Measurements from ENCODE around the gene ATF5. TPM values are rescaled to one million over a fixed set of nuclear protein-coding genes. Genes with fewer than 3 reads are reported as not detected.

The ATF5 gene
- total and polyA plus RNA-seq, 11 donors, result 3.9 to 33.0 (median 9.5) TPM

DNA sequence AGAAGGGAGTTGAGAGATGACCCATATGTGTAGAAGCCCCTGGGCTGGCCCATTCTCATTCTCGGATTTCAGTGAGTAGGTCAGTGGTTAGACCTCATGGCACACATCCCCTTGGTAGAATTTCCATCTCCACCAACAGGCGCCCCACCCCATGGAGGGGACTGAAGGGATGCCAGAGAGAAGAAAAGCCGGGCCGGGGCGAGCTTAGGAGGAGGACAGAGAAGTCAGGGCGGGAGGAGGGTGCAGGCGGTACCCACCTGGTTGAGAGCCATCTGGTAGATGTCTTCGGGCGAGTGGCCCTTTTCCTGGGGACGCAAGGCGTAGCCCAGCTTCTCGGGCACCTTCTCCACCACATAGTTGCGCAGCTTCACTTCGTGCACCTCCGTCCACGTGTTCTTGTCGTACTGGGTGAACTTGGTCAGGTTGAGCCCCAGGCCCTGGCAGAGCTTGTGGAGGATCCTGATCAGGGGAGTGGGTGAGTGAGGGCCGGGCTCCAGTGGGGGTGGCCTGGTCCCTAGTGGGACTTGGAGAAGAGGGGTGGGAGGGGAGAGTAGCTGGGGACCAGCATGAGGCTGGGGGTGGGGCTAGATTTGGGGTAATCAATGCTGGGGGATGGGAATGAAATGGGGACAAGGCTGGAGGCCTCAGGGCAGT is 34.9 kb upstream of the ATF5 start:
- Histone ChIP-seq H3K27ac (no peak overlapping the region), H3K36me3 (peaks cover 0 to under 1% (median 0%) of the 10 kb centered on the region in 9 donors), H3K4me3 (no peak overlapping the region), H3K4me1 (peaks cover 4 to 35% (median 16%) of the 10 kb centered on the region in 12 donors), H3K9me3 (no peaks in the 10 kb centered on the region), H3K27me3 (peaks cover 0 to 11% (median 0%) of the 10 kb centered on the region in 9 donors)
- WGBS, 4 donors, result 95 to 96% (median 95%) methylated on average over 17 to 18 of the region's 18 CpGs
- DNase-seq, result peak in 1 of 5 donors; percentile 38
- TF ChIP-seq, protein P1, sequence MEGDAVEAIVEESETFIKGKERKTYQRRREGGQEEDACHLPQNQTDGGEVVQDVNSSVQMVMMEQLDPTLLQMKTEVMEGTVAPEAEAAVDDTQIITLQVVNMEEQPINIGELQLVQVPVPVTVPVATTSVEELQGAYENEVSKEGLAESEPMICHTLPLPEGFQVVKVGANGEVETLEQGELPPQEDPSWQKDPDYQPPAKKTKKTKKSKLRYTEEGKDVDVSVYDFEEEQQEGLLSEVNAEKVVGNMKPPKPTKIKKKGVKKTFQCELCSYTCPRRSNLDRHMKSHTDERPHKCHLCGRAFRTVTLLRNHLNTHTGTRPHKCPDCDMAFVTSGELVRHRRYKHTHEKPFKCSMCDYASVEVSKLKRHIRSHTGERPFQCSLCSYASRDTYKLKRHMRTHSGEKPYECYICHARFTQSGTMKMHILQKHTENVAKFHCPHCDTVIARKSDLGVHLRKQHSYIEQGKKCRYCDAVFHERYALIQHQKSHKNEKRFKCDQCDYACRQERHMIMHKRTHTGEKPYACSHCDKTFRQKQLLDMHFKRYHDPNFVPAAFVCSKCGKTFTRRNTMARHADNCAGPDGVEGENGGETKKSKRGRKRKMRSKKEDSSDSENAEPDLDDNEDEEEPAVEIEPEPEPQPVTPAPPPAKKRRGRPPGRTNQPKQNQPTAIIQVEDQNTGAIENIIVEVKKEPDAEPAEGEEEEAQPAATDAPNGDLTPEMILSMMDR (IDR thresholded peaks at IDR 0.05), result no peak
- no peak for TF ChIP-seq POLR2A (IDR thresholded peaks at IDR 0.05)
- ATAC-seq, result no peak
- intact Hi-C loops (cut with DNase I), result no loop called here

DNA sequence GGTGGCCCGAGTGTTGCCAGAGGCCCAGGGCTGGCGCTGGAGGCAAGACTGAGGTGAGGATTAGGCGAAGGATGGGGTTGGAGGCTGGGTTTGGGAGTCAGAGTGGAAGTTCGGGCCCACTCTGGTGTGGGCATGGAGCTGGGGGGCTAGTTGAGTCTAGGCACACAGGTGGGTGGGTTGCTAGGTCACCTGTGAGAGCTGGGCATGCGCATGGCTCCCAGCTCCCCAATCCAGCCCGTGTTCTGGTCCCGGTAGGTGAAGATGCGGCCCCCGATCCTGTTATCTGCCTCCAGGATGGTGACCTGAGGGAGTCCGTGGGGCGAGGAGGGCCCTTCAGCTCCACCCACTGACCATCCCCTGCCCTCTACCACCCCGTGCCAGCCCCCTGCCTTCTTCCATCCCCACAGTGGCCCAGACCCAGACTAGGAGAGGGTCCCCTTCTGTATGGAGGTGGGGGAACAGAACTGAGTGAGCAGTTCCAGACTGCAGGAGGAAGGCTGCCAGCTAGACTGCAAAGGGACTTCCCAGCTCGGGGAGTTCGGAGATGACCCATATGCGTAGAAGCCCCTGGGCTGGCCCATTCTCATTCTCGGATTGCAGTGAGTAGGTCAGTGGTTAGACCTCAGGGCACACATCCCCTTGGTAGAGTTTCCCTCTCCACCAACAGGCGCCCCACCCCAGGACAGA is 34.0 kb upstream of the ATF5 start:
- Histone ChIP-seq H3K4me1 (peaks cover under 1 to 29% (median 9%) of the 10 kb centered on the region in 12 donors), H3K9me3 (no peaks in the 10 kb centered on the region), H3K27ac (no peak overlapping the region), H3K27me3 (peaks cover 0 to 11% (median 0%) of the 10 kb centered on the region in 9 donors), H3K36me3 (no peaks in the 10 kb centered on the region), H3K4me3 (peak overlapping the region in 1 of 12 donors; percentile 35)
- TF ChIP-seq, protein P1 (IDR thresholded peaks at IDR 0.05), result no peak
- TF ChIP-seq POLR2A (IDR thresholded peaks at IDR 0.05), result no peak
- no peak for ATAC-seq
- intact Hi-C loops (cut with DNase I), result no loop called here
- 83 to 89% (median 87%) methylated on average over 17 of the region's 17 CpGs for WGBS, 4 donors
- peak in 1 of 5 donors; percentile 54 for DNase-seq

DNA sequence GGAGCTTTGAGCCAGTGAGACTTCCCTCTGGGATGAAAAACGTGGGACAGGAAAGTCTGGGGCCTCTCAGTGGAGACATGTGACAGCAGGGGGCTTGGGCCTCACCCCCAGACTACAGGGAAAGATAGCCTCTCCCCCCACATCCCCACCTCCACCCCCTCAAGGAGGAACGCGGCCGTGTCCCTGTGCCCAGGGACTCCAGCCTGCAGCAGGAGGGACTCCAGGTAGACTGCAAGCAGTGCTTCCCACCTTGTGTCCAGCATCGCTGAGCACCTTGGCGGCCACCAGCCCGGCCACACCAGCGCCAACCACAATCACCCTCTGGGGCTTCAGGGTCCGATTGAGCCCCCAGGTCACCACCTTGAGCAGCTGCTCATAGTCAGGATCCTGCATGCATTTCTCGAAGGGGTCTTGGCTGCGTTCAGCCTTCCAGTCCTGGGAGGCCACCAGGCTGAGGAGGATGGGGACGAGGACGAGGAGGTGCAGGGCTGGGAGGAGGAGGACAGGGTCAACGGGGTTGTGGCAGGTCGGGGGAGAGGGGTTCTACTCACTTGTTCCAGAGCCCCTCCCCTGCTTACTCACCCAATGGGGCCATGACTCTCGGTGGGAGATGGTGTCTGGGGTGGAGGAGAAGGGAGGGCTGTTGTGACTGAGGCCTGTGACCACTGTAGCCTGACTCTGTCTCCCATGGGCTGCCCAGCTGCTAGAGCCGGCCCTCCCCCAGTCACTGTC is 33.3 kb upstream of the ATF5 start:
- H3K4me3 ChIP-seq, result peak overlapping the region in 1 of 12 donors; percentile 35
- no peaks in the 10 kb centered on the region for H3K9me3 ChIP-seq
- peaks cover 0 to 23% (median 6%) of the 10 kb centered on the region in 12 donors for H3K4me1 ChIP-seq
- peak overlapping the region in 1 of 12 donors; percentile 89 for H3K27ac ChIP-seq
- DNase-seq, result peak in 1 of 5 donors; percentile 47
- ATAC-seq, result no peak
- intact Hi-C loops (cut with DNase I), result no loop called here
- 75 to 84% (median 77%) methylated on average over 9 to 17 of the region's 17 CpGs for WGBS, 4 donors
- TF ChIP-seq, protein P1 (IDR thresholded peaks at IDR 0.05), result no peak
- no peak for TF ChIP-seq POLR2A (IDR thresholded peaks at IDR 0.05)
- peaks cover 0 to 10% (median 0%) of the 10 kb centered on the region in 9 donors for H3K27me3 ChIP-seq
- H3K36me3 ChIP-seq, result no peaks in the 10 kb centered on the region
